Ascending aorta (tissue), 2 donors: ENCODE data around the gene CDC14A. TPM values are rescaled to one million over a fixed set of nuclear protein-coding genes. Genes with fewer than 3 reads are reported as not detected.

Source experiments
- DNase-seq, 2 donors: peaks; one replicate each; pipeline ENCODE4 v3.0.0-alpha.2; 2019; ENCODE audit warnings: low spot score in 2 of 2
- H3K27ac ChIP-seq, 2 donors: fragments of 200-600 bp; sonication (generic); one replicate each; pipeline ENCODE4 v1.5.1; 2016 to 2017; ENCODE audit warnings: mild to moderate bottlenecking in 1 of 2
- H3K27me3 ChIP-seq: fragments of 200-600 bp; sonication (generic); one replicate; pipeline ENCODE4 v1.5.1; 2017
- H3K36me3 ChIP-seq, 2 donors: fragments of 200-600 bp; sonication (generic); one replicate each; pipeline ENCODE4 v1.5.1; 2016
- H3K4me1 ChIP-seq, 2 donors: fragments of 200-600 bp; sonication (generic); one replicate each; pipeline ENCODE4 v1.5.1; 2016 to 2017; ENCODE audit warnings: mild to moderate bottlenecking in 1 of 2
- H3K4me3 ChIP-seq, 2 donors: fragments of 200-600 bp; sonication (generic); one replicate each; pipeline ENCODE4 v1.5.1; 2016 to 2017; ENCODE audit warnings: mild to moderate bottlenecking in 1 of 2
- H3K9me3 ChIP-seq, 2 donors: fragments of 200-600 bp; sonication (generic); one replicate each; pipeline ENCODE4 v1.5.1; 2016
- intact Hi-C: fragments of 100-400 bp; cut with DNase I; formaldehyde crosslinking; loops from one replicate; pipeline ENCODE4 v1.15.1; 2023
- total RNA-seq: library from RNA; depleted of rRNA; stranded (reverse); fragments of >200 nt; gene quantifications from one replicate; pipeline ENCODE4 v1.1.0, GENCODE V29; 2016
- TF ChIP-seq, protein P1 (sequence below), 3 experiments: fragments of 200-600 bp in 2 of 3; fragments of 450-650 bp in 1 of 3; sonication (generic) in 2 of 3; IDR thresholded peaks; one replicate each; pipeline ENCODE4 v1.5.1; 2016 to 2019; ENCODE audit warnings: antibody characterized with exemption in 3 of 3, mild to moderate bottlenecking in 1 of 3, moderate library complexity in 1 of 3

CDC14A gene
- total RNA-seq, 1 donor from 2014 or later, result 2.0 TPM

DNA sequence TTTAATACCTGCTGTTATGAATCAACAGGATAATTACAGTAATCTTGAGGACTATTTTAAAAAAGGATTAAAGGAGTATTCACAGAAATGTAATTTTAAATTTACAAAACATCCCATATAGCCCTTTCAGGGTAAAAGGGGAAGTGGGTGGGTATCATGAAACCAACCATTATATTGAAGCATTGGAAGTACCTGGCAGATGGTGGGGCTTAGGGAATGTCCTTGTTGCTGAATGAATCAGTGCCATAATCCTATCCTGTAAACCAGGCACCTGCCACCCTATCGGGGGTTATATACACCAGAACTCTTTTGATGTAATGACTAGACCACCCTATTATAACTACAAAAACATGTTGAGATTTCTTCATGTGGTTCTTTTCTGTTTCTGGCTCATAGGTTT, 30.4 kb downstream of the CDC14A start:
- intact Hi-C loops, result no loop called here

DNA sequence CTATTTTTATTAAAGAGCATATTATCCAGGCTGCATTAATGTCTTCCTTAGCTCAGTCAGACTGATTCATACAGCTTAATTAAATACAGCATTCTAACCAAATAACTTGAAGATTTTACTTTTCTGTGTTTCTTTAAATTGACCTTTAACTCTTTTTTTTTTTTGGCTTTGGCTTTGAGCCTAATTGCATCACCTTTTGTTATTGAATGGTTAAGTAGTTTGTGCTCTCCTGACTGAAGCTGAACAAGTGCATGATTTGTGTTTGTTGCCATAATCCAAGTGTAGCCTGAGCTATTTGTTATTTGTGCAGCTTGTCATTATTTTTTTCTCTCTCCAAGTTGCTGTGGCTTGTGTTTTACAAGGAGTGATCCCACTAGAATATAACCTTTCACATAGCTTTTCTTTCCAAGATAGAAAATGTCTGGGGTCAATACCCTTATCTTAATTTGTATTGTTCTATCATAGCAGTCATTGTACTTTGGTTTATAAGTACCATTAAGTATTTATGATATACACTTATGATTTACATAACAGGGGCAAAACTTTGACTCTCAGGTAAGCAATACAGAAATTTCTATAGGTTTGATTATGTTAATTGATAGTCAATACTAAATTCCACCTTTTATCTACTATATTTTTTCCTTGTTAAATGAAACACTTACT, 31.6 kb downstream of the CDC14A start:
- no peaks in the 10 kb centered on the region for H3K9me3 ChIP-seq
- H3K4me3 ChIP-seq, result no peak overlapping the region
- no peaks in the 10 kb centered on the region for H3K36me3 ChIP-seq
- H3K27me3 ChIP-seq, result no peaks in the 10 kb centered on the region
- DNase-seq, result no peak
- no peaks in the 10 kb centered on the region for H3K4me1 ChIP-seq
- TF ChIP-seq, protein P1, sequence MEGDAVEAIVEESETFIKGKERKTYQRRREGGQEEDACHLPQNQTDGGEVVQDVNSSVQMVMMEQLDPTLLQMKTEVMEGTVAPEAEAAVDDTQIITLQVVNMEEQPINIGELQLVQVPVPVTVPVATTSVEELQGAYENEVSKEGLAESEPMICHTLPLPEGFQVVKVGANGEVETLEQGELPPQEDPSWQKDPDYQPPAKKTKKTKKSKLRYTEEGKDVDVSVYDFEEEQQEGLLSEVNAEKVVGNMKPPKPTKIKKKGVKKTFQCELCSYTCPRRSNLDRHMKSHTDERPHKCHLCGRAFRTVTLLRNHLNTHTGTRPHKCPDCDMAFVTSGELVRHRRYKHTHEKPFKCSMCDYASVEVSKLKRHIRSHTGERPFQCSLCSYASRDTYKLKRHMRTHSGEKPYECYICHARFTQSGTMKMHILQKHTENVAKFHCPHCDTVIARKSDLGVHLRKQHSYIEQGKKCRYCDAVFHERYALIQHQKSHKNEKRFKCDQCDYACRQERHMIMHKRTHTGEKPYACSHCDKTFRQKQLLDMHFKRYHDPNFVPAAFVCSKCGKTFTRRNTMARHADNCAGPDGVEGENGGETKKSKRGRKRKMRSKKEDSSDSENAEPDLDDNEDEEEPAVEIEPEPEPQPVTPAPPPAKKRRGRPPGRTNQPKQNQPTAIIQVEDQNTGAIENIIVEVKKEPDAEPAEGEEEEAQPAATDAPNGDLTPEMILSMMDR (IDR thresholded peaks at IDR 0.05), result no peak
- H3K27ac ChIP-seq, result no peak overlapping the region
- intact Hi-C loops, result no loop called here

More for the DNA sequence above, 30.4 kb downstream of the CDC14A start:
- Histone ChIP-seq H3K27me3 (no peaks in the 10 kb centered on the region), H3K27ac (no peak overlapping the region), H3K4me1 (no peaks in the 10 kb centered on the region), H3K36me3 (no peaks in the 10 kb centered on the region), H3K9me3 (no peaks in the 10 kb centered on the region), H3K4me3 (no peak overlapping the region)
- no peak for DNase-seq
- TF ChIP-seq, protein P1 (IDR thresholded peaks at IDR 0.05), result no peak

DNA sequence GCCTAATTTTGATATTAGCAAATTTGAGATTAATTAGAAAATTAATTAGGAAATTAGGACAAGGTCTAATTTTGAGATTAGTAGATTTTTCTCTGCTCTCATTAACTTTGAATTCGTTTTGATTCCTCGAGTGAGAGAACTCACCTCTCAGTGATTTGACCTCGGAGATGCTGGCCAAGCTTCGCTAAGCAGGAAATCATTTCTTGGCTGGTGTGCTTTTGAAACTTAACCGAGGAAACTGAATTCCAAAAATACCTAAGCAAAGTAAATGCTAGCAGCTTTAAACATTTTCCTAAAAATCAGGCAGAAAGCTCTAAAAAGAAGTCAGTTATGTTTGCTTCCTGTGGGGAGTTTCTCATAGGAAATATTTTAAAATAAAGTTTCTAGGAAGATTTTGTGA, 34.9 kb downstream of the CDC14A start:
- Histone ChIP-seq H3K36me3 (no peaks in the 10 kb centered on the region), H3K4me1 (no peaks in the 10 kb centered on the region), H3K27ac (peak overlapping the region; percentile 33 to 36), H3K4me3 (peak overlapping the region; percentile 6 to 42), H3K27me3 (no peaks in the 10 kb centered on the region), H3K9me3 (no peaks in the 10 kb centered on the region)
- DNase-seq, result no peak
- intact Hi-C loops, result no loop called here
- TF ChIP-seq, protein P1 (IDR thresholded peaks at IDR 0.05), result no peak

DNA sequence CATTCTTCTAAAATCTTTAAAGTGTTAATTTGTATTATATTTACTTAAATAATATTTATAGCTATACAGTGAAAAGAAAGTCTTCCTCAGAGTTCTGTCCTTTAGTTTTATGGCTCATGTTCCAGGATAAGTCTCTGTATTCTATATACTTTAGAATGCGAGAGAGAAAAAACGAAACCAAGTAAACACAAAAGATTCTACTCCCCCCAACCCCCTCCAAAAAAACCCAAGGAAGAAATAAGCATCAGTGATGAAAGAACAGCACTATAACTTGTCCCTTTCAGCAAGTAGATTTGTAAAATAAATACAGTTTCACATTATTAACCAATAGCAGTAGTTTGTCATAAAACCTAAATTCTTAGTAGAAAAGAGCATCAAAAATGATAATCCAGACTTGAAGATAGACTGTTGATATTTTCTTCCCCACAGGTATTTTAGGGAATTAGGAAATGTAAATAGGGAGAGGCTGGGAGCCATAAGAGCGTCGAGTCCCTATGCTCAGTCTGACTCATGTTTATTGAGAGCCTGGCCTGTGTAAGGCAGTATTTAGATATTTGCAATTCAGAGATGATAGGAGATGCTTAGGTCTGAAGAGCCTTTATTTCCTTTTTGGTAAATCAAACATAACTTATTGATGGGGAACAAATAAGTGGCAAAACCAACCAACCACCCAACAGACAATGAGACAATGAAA, 35.5 kb downstream of the CDC14A start:
- TF ChIP-seq, protein P1 (IDR thresholded peaks at IDR 0.05), result no peak
- Histone ChIP-seq H3K27ac (peak overlapping the region; percentile 33 to 36), H3K27me3 (no peaks in the 10 kb centered on the region), H3K36me3 (no peaks in the 10 kb centered on the region), H3K9me3 (no peaks in the 10 kb centered on the region), H3K4me3 (peak overlapping the region; percentile 6 to 42), H3K4me1 (no peaks in the 10 kb centered on the region)
- intact Hi-C loops, result no loop called here
- no peak for DNase-seq

DNA sequence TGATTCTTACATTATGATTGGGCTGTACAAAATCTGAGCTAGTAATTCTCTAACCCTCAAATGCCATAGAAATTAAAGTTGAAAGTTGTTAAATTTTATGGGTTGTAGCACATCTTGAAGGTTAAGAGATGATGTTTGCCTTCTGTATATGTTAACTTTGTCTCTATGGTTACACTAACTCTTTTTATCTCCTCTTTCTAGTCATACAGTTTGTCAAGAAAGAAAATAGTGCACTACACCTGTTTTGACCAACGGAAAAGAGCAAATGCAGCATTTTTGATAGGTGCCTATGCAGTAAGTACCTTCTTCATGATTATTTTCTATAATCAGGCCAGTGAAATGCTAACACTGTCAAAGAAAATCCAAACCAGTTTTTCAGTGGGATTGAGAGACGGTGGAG, 38.2 kb downstream of the CDC14A start:
- intact Hi-C loops, result no loop called here
- H3K4me3 ChIP-seq, result no peak overlapping the region
- TF ChIP-seq, protein P1 (IDR thresholded peaks at IDR 0.05), result no peak
- H3K27me3 ChIP-seq, result no peaks in the 10 kb centered on the region
- H3K27ac ChIP-seq, result no peak overlapping the region
- H3K4me1 ChIP-seq, result no peaks in the 10 kb centered on the region
- H3K36me3 ChIP-seq, result no peaks in the 10 kb centered on the region
- no peak for DNase-seq
- no peaks in the 10 kb centered on the region for H3K9me3 ChIP-seq
